Gastroesophageal sphincter (tissue), 4 donors: ENCODE data around the gene ZNF507. TPM values are rescaled to one million over a fixed set of nuclear protein-coding genes. Genes with fewer than 3 reads are reported as not detected.

ENCODE experiments used
- ATAC-seq: fragments of 150-250 bp; one replicate; pipeline ENCODE4 v1.9.1; 2016; ENCODE audit warnings: mild to moderate bottlenecking, moderate library complexity
- H3K27ac ChIP-seq, 4 donors: fragments of 200-600 bp; sonication (generic) in 3 of 4; 1 replicate in 3 of 4; 2 replicates in 1 of 4; pipeline ENCODE4 v1.5.1; 2016 to 2019
- H3K27me3 ChIP-seq: fragments of 200-600 bp; sonication (generic); one replicate; pipeline ENCODE4 v1.5.1; 2019
- H3K36me3 ChIP-seq, 2 donors: fragments of 200-600 bp; sonication (generic); one replicate each; pipeline ENCODE4 v1.5.1; 2019; ENCODE audit warnings: control low read depth in 1 of 2
- H3K4me1 ChIP-seq, 3 donors: fragments of 200-600 bp; sonication (generic); 1 replicate in 2 of 3; 2 replicates in 1 of 3; pipeline ENCODE4 v1.5.1; 2016 to 2019; ENCODE audit warnings: control low read depth in 2 of 3
- H3K4me3 ChIP-seq, 2 donors: fragments of 200-600 bp; sonication (generic); one replicate each; pipeline ENCODE4 v1.5.1; 2019; ENCODE audit warnings: mild to moderate bottlenecking in 1 of 2, moderate library complexity in 1 of 2
- H3K9me3 ChIP-seq, 3 donors: fragments of 200-600 bp; sonication (generic); one replicate each; pipeline ENCODE4 v1.5.1; 2017 to 2019; ENCODE audit warnings: control low read depth in 2 of 3
- CTCF ChIP-seq, 4 experiments: fragments of 200-600 bp in 2 of 4; fragments of 450-650 bp in 2 of 4; sonication (generic) in 1 of 4; IDR thresholded peaks; one replicate each; pipeline ENCODE4 v1.5.1; 2017 to 2019; ENCODE audit warnings: antibody characterized with exemption in 4 of 4, mild to moderate bottlenecking in 2 of 4, moderate library complexity in 2 of 4
- EP300 ChIP-seq: sonication (generic); formaldehyde crosslinking; IDR thresholded peaks from one replicate; pipeline ENCODE4 v1.6.1; 2017; ENCODE audit warnings: antibody characterized with exemption, mild to moderate bottlenecking
- POLR2A ChIP-seq, 2 donors: fragments of 450-650 bp; IDR thresholded peaks; one replicate each; pipeline ENCODE4 v1.6.1; 2017; ENCODE audit warnings: antibody characterized with exemption in 2 of 2, mild to moderate bottlenecking in 2 of 2, moderate library complexity in 1 of 2
- POLR2AphosphoS5 ChIP-seq: sonication (generic); formaldehyde crosslinking; IDR thresholded peaks from one replicate; pipeline ENCODE4 v1.6.1; 2017; ENCODE audit warnings: antibody characterized with exemption
- whole genome bisulfite sequencing, 2 donors: methylation state at CpG; one replicate each; pipeline ENCODE4 v1.1.5; 2018; ENCODE audit warnings: low coverage in 1 of 2; 5-methylcytosine and 5-hydroxymethylcytosine counted together
- total RNA-seq, 4 donors: library from RNA; depleted of rRNA; stranded (reverse); fragments of >200 nt; gene quantifications; one replicate each; pipeline ENCODE4 v1.1.0, GENCODE V29; 2016

The ZNF507 gene
- total RNA-seq, 4 donors from 2014 or later: 13.9 to 28.8 (median 22.3) TPM

GRCh38 chr19:32339988-32340874 lies 5.2 kb upstream of the ZNF507 start:
- Histone ChIP-seq H3K4me3 (no peak overlapping the region), H3K36me3 (no peaks in the 10 kb centered on the region), H3K4me1 (peaks cover 0 to 22% (median 3%) of the 10 kb centered on the region in 3 donors), H3K27ac (peak overlapping the region in 2 of 4 donors; percentile 15 to 45), H3K9me3 (no peaks in the 10 kb centered on the region), H3K27me3 (no peaks in the 10 kb centered on the region)
- TF ChIP-seq EP300 (no peak), POLR2A (IDR thresholded peaks at IDR 0.05) (no peak), CTCF (IDR thresholded peaks at IDR 0.05) (peak in 3 of 4 experiments; percentile 45 to 69 (median 57)), POLR2AphosphoS5 (peak; percentile 24)
- 40 to 64% methylated on average over 2 to 12 of the region's 18 CpGs for WGBS, 2 donors
- ATAC-seq: peak; percentile 53

GRCh38 chr19:32342695-32343094 lies 2.7 kb upstream of the ZNF507 start:
- no peak for TF ChIP-seq EP300
- no peak for ATAC-seq

GRCh38 chr19:32343550-32344262 lies 1.7 kb upstream of the ZNF507 start:
- H3K4me1 ChIP-seq: peaks cover 7 to 33% (median 10%) of the 10 kb centered on the region in 3 donors
- H3K36me3 ChIP-seq: peaks cover 0 to 10% of the 10 kb centered on the region in 2 donors
- H3K27me3 ChIP-seq: no peaks in the 10 kb centered on the region
- no peak for TF ChIP-seq POLR2A (IDR thresholded peaks at IDR 0.05)
- TF ChIP-seq CTCF (IDR thresholded peaks at IDR 0.05): no peak
- no peak for TF ChIP-seq POLR2AphosphoS5
- TF ChIP-seq EP300: no peak
- no peak for ATAC-seq
- H3K4me3 ChIP-seq: no peak overlapping the region
- WGBS, 2 donors: 76 to 78% methylated on average over 7 to 11 of the region's 11 CpGs
- H3K9me3 ChIP-seq: no peaks in the 10 kb centered on the region
- H3K27ac ChIP-seq: no peak overlapping the region

More at GRCh38 chr19:32342695-32343094, 2.7 kb upstream of the ZNF507 start:
- H3K36me3 ChIP-seq: no peaks in the 10 kb centered on the region
- H3K27ac ChIP-seq: no peak overlapping the region
- no peaks in the 10 kb centered on the region for H3K9me3 ChIP-seq
- H3K27me3 ChIP-seq: no peaks in the 10 kb centered on the region
- H3K4me3 ChIP-seq: no peak overlapping the region
- WGBS, 2 donors: 100% methylated on average over 2 of the region's 2 CpGs
- peaks cover 7 to 23% (median 10%) of the 10 kb centered on the region in 3 donors for H3K4me1 ChIP-seq

GRCh38 chr19:32346901-32347300 lies 1.5 kb downstream of the ZNF507 start:
- peak overlapping the region in 1 of 4 donors; percentile 89 for H3K27ac ChIP-seq
- 48 to 53% methylated on average over 3 of the region's 3 CpGs for WGBS, 2 donors
- H3K4me1 ChIP-seq: peaks cover 7 to 58% (median 14%) of the 10 kb centered on the region in 3 donors
- no peaks in the 10 kb centered on the region for H3K9me3 ChIP-seq
- peaks cover 0 to 30% of the 10 kb centered on the region in 2 donors for H3K36me3 ChIP-seq
- TF ChIP-seq EP300 (no peak), POLR2A (IDR thresholded peaks at IDR 0.05) (no peak), CTCF (IDR thresholded peaks at IDR 0.05) (no peak), POLR2AphosphoS5 (no peak)
- H3K4me3 ChIP-seq: peak overlapping the region; percentile 69 to 99
- no peak for ATAC-seq
- H3K27me3 ChIP-seq: no peaks in the 10 kb centered on the region

GRCh38 chr19:32347573-32347972 lies 2.2 kb downstream of the ZNF507 start:
- Histone ChIP-seq H3K27ac (no peak overlapping the region), H3K9me3 (no peaks in the 10 kb centered on the region), H3K36me3 (peaks cover 0 to 32% of the 10 kb centered on the region in 2 donors), H3K4me1 (peaks cover 7 to 65% (median 14%) of the 10 kb centered on the region in 3 donors), H3K4me3 (no peak overlapping the region), H3K27me3 (no peaks in the 10 kb centered on the region)
- TF ChIP-seq EP300: no peak
- no peak for TF ChIP-seq CTCF (IDR thresholded peaks at IDR 0.05)
- TF ChIP-seq POLR2AphosphoS5: no peak
- no peak for TF ChIP-seq POLR2A (IDR thresholded peaks at IDR 0.05)
- no peak for ATAC-seq
